ENCODE data around the gene GYS1.

DNA sequence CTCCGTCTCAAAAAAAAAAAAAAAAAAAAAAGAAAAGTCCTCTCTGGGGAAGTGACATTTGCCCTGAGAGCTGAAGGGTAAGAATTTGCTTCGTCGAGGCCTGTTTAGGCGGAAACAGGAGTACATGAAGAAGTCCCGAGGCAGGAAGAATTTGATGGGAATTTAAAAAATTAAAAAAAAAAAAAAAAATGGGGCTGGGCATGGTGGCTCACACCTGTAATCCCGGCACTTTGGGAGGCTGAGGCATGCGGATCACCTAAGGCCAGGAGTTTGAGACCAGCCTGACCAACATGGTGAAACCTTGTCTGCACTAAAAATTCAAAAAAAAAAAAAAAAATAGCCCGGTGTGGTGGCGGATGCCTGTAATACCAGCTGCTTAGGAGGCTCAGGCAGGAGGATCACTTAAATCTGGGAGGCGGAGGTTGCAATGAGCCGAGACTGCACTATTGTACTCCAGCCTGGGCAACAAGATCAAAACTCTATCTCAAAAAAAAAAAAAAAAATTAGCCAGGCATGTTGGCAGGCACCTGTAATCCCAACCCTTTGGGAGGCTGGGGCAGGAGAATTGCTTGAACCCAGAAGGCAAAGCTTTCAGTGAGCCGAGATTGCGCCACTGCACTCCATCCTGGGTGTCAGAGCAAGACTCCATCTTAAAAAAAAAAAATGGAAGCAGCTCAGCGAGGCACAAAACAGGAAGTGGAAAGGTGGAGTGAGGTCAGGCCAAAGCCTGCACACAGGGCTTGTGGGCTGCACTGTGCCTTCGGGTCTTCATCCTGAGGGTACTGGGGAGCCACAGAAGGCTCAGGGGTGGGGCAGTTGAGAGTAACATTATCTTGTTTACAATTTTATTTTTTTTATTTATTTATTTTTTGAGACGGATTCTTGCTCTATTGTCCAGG, 33.5 kb downstream of the GYS1 start:
- TF ChIP-seq, protein P1, sequence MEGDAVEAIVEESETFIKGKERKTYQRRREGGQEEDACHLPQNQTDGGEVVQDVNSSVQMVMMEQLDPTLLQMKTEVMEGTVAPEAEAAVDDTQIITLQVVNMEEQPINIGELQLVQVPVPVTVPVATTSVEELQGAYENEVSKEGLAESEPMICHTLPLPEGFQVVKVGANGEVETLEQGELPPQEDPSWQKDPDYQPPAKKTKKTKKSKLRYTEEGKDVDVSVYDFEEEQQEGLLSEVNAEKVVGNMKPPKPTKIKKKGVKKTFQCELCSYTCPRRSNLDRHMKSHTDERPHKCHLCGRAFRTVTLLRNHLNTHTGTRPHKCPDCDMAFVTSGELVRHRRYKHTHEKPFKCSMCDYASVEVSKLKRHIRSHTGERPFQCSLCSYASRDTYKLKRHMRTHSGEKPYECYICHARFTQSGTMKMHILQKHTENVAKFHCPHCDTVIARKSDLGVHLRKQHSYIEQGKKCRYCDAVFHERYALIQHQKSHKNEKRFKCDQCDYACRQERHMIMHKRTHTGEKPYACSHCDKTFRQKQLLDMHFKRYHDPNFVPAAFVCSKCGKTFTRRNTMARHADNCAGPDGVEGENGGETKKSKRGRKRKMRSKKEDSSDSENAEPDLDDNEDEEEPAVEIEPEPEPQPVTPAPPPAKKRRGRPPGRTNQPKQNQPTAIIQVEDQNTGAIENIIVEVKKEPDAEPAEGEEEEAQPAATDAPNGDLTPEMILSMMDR (conservative IDR thresholded peaks at IDR 0.05 in 1 of 2, IDR thresholded peaks at IDR 0.05 in 1 of 2; ENCODE audit: low read depth in 1 of 2, low read length in 2 of 2) = no peak
- TF ChIP-seq EZH2 (IDR thresholded peaks at IDR 0.05; ENCODE audit: low read length, missing control alignments) = no peak

Measured in fibroblast of lung (primary cell).